Measurements from ENCODE around the gene CABP7. TPM values are rescaled to one million over a fixed set of nuclear protein-coding genes. Genes with fewer than 3 reads are reported as not detected.

CABP7 gene
- total and polyA plus RNA-seq, 2 of the 13 experiments (the other 11 are each of a cell fraction or from before 2014, with no cell fraction given): 0.08 TPM; not detected in 1

- TF ChIP-seq HIVEP1 (CRISPR knock-in tag; IDR thresholded peaks at IDR 0.05) (no peak), MEF2D (CRISPR knock-in tag; IDR thresholded peaks at IDR 0.05) (peak; percentile 38; the same call in 1 of the 2 replicates), HNF4A (CRISPR knock-in tag; IDR thresholded peaks at IDR 0.05) (peak; percentile 9; the same call in 1 of the 2 replicates), NCOA2 (CRISPR knock-in tag; IDR thresholded peaks at IDR 0.05) (0 out of 2 replicates have a peak, but pooled peaks have one; percentile 13), REST (IDR thresholded peaks at IDR 0.05; ENCODE audit: borderline replicate concordance in 1 of 2, low read depth in 1 of 2, low read length in 2 of 2) (no peak), DBP (CRISPR knock-in tag; IDR thresholded peaks at IDR 0.05; ENCODE audit: not compliant biosample characterization) (no peak)
- TF ChIP-seq, protein P1, sequence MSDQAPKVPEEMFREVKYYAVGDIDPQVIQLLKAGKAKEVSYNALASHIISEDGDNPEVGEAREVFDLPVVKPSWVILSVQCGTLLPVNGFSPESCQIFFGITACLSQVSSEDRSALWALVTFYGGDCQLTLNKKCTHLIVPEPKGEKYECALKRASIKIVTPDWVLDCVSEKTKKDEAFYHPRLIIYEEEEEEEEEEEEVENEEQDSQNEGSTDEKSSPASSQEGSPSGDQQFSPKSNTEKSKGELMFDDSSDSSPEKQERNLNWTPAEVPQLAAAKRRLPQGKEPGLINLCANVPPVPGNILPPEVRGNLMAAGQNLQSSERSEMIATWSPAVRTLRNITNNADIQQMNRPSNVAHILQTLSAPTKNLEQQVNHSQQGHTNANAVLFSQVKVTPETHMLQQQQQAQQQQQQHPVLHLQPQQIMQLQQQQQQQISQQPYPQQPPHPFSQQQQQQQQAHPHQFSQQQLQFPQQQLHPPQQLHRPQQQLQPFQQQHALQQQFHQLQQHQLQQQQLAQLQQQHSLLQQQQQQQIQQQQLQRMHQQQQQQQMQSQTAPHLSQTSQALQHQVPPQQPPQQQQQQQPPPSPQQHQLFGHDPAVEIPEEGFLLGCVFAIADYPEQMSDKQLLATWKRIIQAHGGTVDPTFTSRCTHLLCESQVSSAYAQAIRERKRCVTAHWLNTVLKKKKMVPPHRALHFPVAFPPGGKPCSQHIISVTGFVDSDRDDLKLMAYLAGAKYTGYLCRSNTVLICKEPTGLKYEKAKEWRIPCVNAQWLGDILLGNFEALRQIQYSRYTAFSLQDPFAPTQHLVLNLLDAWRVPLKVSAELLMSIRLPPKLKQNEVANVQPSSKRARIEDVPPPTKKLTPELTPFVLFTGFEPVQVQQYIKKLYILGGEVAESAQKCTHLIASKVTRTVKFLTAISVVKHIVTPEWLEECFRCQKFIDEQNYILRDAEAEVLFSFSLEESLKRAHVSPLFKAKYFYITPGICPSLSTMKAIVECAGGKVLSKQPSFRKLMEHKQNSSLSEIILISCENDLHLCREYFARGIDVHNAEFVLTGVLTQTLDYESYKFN (CRISPR knock-in tag; conservative IDR thresholded peaks at IDR 0.05): peak; percentile 15; the same call in 1 of the 2 replicates
Observed at GRCh38 chr22:29780748-29781676, 61.2 kb downstream of the CABP7 start (continued).

Small RNA genes within 50 kb of the gene (small RNA-seq; reads per million reads assigned to genes)
- gene AC004882.2 (ENCODE audit: insufficient read depth in 2 of 3, insufficient read length in 3 of 3, low read depth in 2 of 3, low replicate concordance in 1 of 3): 0 reads per million in 3 experiments
- gene RF00019 (ENCODE audit: insufficient read depth in 2 of 3, insufficient read length in 3 of 3, low read depth in 2 of 3, low replicate concordance in 1 of 3): 0 reads per million in 3 experiments

Other genes with a start within 250 kb of the CABP7 start
- gene NEFH, start 239.8 kb upstream of the CABP7 start, total RNA-seq (2016; rRNA removed; fragmentation: Illumina TruSeq; extraction: Trizol): not detected in 2 replicates
- not detected in 2 replicates for gene NEFH, start 239.8 kb upstream of the CABP7 start, polyA plus RNA-seq (2011; rRNA removed)
- 46.7 and 53.5 TPM in 2 replicates for gene THOC5, start 166.2 kb upstream of the CABP7 start, total RNA-seq (2016; rRNA removed; fragmentation: Illumina TruSeq; extraction: Trizol)
- 45.8 and 65.2 TPM in 2 replicates for gene THOC5, start 166.2 kb upstream of the CABP7 start, polyA plus RNA-seq (2011; rRNA removed)
- gene NIPSNAP1, start 138.9 kb upstream of the CABP7 start, total RNA-seq (2016; rRNA removed; fragmentation: Illumina TruSeq; extraction: Trizol): 159 and 167 TPM in 2 replicates
- 203 and 212 TPM in 2 replicates for gene NIPSNAP1, start 138.9 kb upstream of the CABP7 start, polyA plus RNA-seq (2011; rRNA removed)
- 33.3 and 45.3 TPM in 2 replicates for gene NF2, start 116.4 kb upstream of the CABP7 start, total RNA-seq (2016; rRNA removed; fragmentation: Illumina TruSeq; extraction: Trizol)
- gene NF2, start 116.4 kb upstream of the CABP7 start, polyA plus RNA-seq (2011; rRNA removed): 8.8 and 9.3 TPM in 2 replicates
- gene ZMAT5, start 47.0 kb downstream of the CABP7 start, total RNA-seq (2016; rRNA removed; fragmentation: Illumina TruSeq; extraction: Trizol): 27.8 and 34.7 TPM in 2 replicates
- 20.7 and 23.3 TPM in 2 replicates for gene ZMAT5, start 47.0 kb downstream of the CABP7 start, polyA plus RNA-seq (2011; rRNA removed)
- gene UQCR10, start 47.4 kb downstream of the CABP7 start, total RNA-seq (2016; rRNA removed; fragmentation: Illumina TruSeq; extraction: Trizol): 225 and 309 TPM in 2 replicates
- 203 and 232 TPM in 2 replicates for gene UQCR10, start 47.4 kb downstream of the CABP7 start, polyA plus RNA-seq (2011; rRNA removed)
- gene ASCC2, start 118.3 kb downstream of the CABP7 start, total RNA-seq (2016; rRNA removed; fragmentation: Illumina TruSeq; extraction: Trizol): 24.3 and 26.3 TPM in 2 replicates
- gene ASCC2, start 118.3 kb downstream of the CABP7 start, polyA plus RNA-seq (2011; rRNA removed): 26.2 and 29.9 TPM in 2 replicates
- gene MTMR3, start 163.2 kb downstream of the CABP7 start, total RNA-seq (2016; rRNA removed; fragmentation: Illumina TruSeq; extraction: Trizol): 12.6 and 15.8 TPM in 2 replicates
- gene MTMR3, start 163.2 kb downstream of the CABP7 start, polyA plus RNA-seq (2011; rRNA removed): 24.8 and 29.8 TPM in 2 replicates